Esophagus squamous epithelium (tissue), 5 donors: ENCODE data around the gene TNFRSF12A. TPM values are rescaled to one million over a fixed set of nuclear protein-coding genes. Genes with fewer than 3 reads are reported as not detected.

Experiments used
- DNase-seq: peaks from one replicate; lab custom pipeline; 2025; lab: John Stamatoyannopoulos, UW
- H3K27ac ChIP-seq, 4 donors: fragments of 200-600 bp; sonication (generic); one replicate each; pipeline ENCODE4 v1.5.1; 2016 to 2019; ENCODE audit warnings: mild to moderate bottlenecking in 1 of 4
- H3K27me3 ChIP-seq, 4 donors: fragments of 200-600 bp; sonication (generic); 1 replicate in 3 of 4; 2 replicates in 1 of 4; pipeline versions ENCODE4 v1.5.1 to v1.6.0; 2017 to 2021; ENCODE audit warnings: antibody characterized with exemption in 1 of 4
- H3K36me3 ChIP-seq, 3 donors: fragments of 200-600 bp; sonication (generic); one replicate each; pipeline ENCODE4 v1.5.1; 2016 to 2019
- H3K4me1 ChIP-seq, 3 donors: fragments of 200-600 bp; sonication (generic); one replicate each; pipeline ENCODE4 v1.5.1; 2017 to 2019
- H3K4me3 ChIP-seq, 4 donors: fragments of 200-600 bp; sonication (generic); 1 replicate in 3 of 4; 2 replicates in 1 of 4; pipeline ENCODE4 v1.5.1; 2016 to 2019; ENCODE audit warnings: mild to moderate bottlenecking in 2 of 4, moderate library complexity in 1 of 4
- H3K9me3 ChIP-seq, 3 donors: fragments of 200-600 bp; sonication (generic); one replicate each; pipeline ENCODE4 v1.5.1; 2016 to 2019
- POLR2A ChIP-seq, 4 donors: fragments of 450-650 bp; IDR thresholded peaks; one replicate each; pipeline ENCODE4 v1.6.1; 2017; ENCODE audit warnings: antibody characterized with exemption in 4 of 4, mild to moderate bottlenecking in 4 of 4, moderate library complexity in 3 of 4
- WGBS, 2 donors: methylation state at CpG; one replicate each; pipeline ENCODE4 v1.1.5; 2018; 5-methylcytosine and 5-hydroxymethylcytosine counted together
- intact Hi-C: fragments of 100-400 bp; cut with DNase I; formaldehyde crosslinking; loops from one replicate; pipeline ENCODE4 v1.15.0; 2022
- total RNA-seq, 4 donors: library from RNA; depleted of rRNA; stranded (reverse); fragments of >200 nt; gene quantifications; one replicate each; pipeline ENCODE4 v1.1.0, GENCODE V29; 2016
- TF ChIP-seq, protein P1 (sequence below), 6 experiments: fragments of 450-650 bp in 4 of 6; fragments of 200-600 bp in 2 of 6; sonication (generic) in 2 of 6; IDR thresholded peaks; one replicate each; pipeline ENCODE4 v1.5.1; 2016 to 2019; ENCODE audit warnings: antibody characterized with exemption in 6 of 6, mild to moderate bottlenecking in 4 of 6, moderate library complexity in 4 of 6
- donor health status: DM: yes; HTN: yes; CAD: no.

TNFRSF12A gene
- total RNA-seq, 4 donors from 2014 or later: 15.3 to 46.0 (median 28.6) TPM

- Histone ChIP-seq H3K9me3 (no peaks in the 10 kb centered on the region), H3K4me1 (peaks cover 30 to 80% (median 30%) of the 10 kb centered on the region in 3 donors), H3K36me3 (peaks cover 5 to 42% (median 9%) of the 10 kb centered on the region in 3 donors), H3K27me3 (peaks cover 0 to 49% (median 0%) of the 10 kb centered on the region in 4 donors), H3K4me3 (peak overlapping the region in 1 of 4 donors; percentile 8), H3K27ac (peak overlapping the region in 1 of 4 donors; percentile 25)
- no peak for DNase-seq
- TF ChIP-seq, protein P1, sequence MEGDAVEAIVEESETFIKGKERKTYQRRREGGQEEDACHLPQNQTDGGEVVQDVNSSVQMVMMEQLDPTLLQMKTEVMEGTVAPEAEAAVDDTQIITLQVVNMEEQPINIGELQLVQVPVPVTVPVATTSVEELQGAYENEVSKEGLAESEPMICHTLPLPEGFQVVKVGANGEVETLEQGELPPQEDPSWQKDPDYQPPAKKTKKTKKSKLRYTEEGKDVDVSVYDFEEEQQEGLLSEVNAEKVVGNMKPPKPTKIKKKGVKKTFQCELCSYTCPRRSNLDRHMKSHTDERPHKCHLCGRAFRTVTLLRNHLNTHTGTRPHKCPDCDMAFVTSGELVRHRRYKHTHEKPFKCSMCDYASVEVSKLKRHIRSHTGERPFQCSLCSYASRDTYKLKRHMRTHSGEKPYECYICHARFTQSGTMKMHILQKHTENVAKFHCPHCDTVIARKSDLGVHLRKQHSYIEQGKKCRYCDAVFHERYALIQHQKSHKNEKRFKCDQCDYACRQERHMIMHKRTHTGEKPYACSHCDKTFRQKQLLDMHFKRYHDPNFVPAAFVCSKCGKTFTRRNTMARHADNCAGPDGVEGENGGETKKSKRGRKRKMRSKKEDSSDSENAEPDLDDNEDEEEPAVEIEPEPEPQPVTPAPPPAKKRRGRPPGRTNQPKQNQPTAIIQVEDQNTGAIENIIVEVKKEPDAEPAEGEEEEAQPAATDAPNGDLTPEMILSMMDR (IDR thresholded peaks at IDR 0.05): peak; percentile 75 to 85 (median 84)
- no peak for TF ChIP-seq POLR2A (IDR thresholded peaks at IDR 0.05)
- intact Hi-C loops: no loop called here
- 0% methylated on average over 2 to 6 of the region's 58 CpGs for WGBS, 2 donors
Measured at GRCh38 chr16:3027983-3028715, 8.0 kb downstream of the TNFRSF12A start.

- H3K27ac ChIP-seq: no peak overlapping the region
- no peaks in the 10 kb centered on the region for H3K9me3 ChIP-seq
- H3K4me1 ChIP-seq: peaks cover 23 to 75% (median 25%) of the 10 kb centered on the region in 3 donors
- 22 to 38% methylated on average over 5 to 9 of the region's 15 CpGs for WGBS, 2 donors
- intact Hi-C loops: no loop called here
- H3K27me3 ChIP-seq: peaks cover 0 to 56% (median 0%) of the 10 kb centered on the region in 4 donors
- no peak for DNase-seq
- peaks cover 5 to 49% (median 9%) of the 10 kb centered on the region in 3 donors for H3K36me3 ChIP-seq
- TF ChIP-seq, protein P1 (IDR thresholded peaks at IDR 0.05): no peak
- no peak for TF ChIP-seq POLR2A (IDR thresholded peaks at IDR 0.05)
- H3K4me3 ChIP-seq: no peak overlapping the region
Measured at GRCh38 chr16:3028716-3029319, 8.7 kb downstream of the TNFRSF12A start.

- peak overlapping the region in 2 of 4 donors; percentile 20 to 53 for H3K4me3 ChIP-seq
- TF ChIP-seq POLR2A (IDR thresholded peaks at IDR 0.05): no peak
- TF ChIP-seq, protein P1 (IDR thresholded peaks at IDR 0.05): no peak
- DNase-seq: no peak
- H3K36me3 ChIP-seq: peaks cover 5 to 52% (median 9%) of the 10 kb centered on the region in 3 donors
- intact Hi-C loops: no loop called here
- no peak overlapping the region for H3K27ac ChIP-seq
- H3K27me3 ChIP-seq: peaks cover 0 to 64% (median 0%) of the 10 kb centered on the region in 4 donors
- H3K4me1 ChIP-seq: peaks cover 20 to 74% (median 21%) of the 10 kb centered on the region in 3 donors
- H3K9me3 ChIP-seq: no peaks in the 10 kb centered on the region
- WGBS, 2 donors: 24 to 37% methylated on average over 10 to 24 of the region's 59 CpGs
Measured at GRCh38 chr16:3029491-3030221, 9.5 kb downstream of the TNFRSF12A start.

GRCh38 chr16:3030222-3031212 is 10.3 kb downstream of the TNFRSF12A start:
- Histone ChIP-seq H3K9me3 (no peaks in the 10 kb centered on the region), H3K4me3 (no peak overlapping the region), H3K4me1 (peaks cover 19 to 74% (median 22%) of the 10 kb centered on the region in 3 donors), H3K27me3 (peaks cover 0 to 73% (median 4%) of the 10 kb centered on the region in 4 donors), H3K36me3 (peaks cover 5 to 48% (median 9%) of the 10 kb centered on the region in 3 donors), H3K27ac (no peak overlapping the region)
- no peak for DNase-seq
- intact Hi-C loops: no loop called here
- WGBS, 2 donors: 55 to 61% methylated on average over 9 to 12 of the region's 33 CpGs
- TF ChIP-seq, protein P1 (IDR thresholded peaks at IDR 0.05): no peak
- no peak for TF ChIP-seq POLR2A (IDR thresholded peaks at IDR 0.05)
